ENCODE measurements around the gene RPH3AL. TPM values are rescaled to one million over a fixed set of nuclear protein-coding genes. Genes with fewer than 3 reads are reported as not detected.

Gene RPH3AL, protein sequence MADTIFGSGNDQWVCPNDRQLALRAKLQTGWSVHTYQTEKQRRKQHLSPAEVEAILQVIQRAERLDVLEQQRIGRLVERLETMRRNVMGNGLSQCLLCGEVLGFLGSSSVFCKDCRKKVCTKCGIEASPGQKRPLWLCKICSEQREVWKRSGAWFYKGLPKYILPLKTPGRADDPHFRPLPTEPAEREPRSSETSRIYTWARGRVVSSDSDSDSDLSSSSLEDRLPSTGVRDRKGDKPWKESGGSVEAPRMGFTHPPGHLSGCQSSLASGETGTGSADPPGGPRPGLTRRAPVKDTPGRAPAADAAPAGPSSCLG
- 0.80 and 3.0 TPM in 2 replicates for total RNA-seq

DNA sequence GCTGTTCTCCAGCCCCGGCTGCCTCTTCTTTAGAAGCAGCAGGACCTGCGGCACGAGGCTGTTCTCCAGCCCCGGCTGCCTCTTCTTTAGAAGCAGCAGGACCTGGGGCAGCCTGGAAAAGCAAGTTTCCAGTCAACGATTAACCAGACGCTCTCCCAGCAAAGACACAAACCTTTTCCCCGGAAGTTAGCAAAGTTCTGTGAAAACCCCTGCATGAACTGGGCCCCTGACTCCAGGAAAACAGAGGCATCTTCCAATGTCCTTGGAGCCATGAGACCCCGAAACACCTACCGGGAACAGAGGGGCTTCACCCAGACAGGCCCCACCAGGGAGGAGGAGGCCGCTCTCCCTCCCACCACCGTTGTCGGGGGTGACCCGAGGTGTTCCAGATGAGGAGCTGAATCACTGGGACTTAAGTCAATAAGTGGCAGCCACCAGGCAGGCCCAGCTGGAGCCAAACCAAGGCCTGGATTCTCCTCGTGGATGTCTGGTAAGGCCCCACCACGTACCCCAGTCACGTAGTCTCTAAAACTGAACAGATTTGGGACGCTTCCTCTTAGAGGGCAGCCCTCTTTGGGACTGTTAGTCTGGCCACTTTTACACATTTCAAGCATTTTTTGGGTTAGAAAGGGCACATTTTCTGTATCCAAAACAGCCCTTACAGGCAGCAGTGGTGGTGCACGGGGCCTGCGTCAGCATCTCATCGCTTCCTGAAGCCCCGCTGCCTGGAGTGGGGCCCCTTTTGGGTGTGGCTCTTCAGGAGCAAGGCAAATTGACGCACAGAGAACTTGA, at the start of gene RPH3AL:
TSS of gene RPH3AL (minus strand) at position 387 of the 792 bp plus-strand sequence. CDS start 25,264 bp downstream, outside the sequence.

DNA sequence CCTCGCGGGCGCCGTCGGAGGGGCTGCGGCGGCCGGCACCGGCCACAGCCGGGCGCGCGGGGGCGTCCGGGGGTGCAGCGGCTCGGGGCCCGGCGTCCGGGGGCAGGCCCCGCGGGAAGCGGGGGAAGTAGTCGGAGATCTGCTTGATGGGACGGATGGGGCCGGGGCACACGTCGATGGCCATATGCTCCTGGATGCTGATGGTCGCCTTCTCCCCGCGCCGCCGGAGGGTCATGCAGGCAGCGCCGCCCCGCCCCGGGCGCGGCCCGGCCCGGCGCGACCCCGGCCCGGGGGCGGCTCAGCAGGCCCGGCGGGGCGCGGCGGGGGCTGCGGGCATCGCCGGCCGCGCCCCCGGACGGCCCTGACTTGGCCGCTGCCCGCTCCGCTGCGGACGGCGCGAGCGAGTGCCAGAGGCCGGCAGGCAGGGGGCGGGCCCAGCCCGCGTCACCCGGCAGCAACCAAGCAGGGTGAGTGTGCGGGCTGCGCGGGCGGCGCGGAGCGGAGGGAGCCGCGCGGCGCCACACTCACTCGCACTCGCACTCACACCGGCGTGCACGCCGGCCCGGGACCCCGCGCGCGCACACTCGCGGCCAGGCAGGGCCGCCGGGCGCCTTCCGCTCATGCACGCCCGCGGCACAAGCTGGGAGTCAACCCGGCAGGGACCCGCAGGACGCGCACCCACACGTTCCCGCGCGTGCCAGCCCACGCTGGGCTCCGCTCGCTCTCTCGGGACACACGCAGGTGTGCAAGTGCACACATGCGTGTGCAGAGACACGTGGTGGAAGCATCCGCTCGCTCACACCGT, 171.2 kb downstream of the RPH3AL start, which contains the start of gene DOC2B:
TSS of gene DOC2B (minus strand) at position 406 of the 805 bp plus-strand sequence. CDS start at position 235, 171 bp downstream.

Other genes with a start within 250 kb of the RPH3AL start
- not detected in 2 replicates for gene SCGB1C2, start 215.2 kb downstream of the RPH3AL start, total RNA-seq
- gene DOC2B, start 171.2 kb downstream of the RPH3AL start, total RNA-seq, result not detected in 2 replicates
- 16.0 and 30.3 TPM in 2 replicates for gene RFLNB, start 93.1 kb upstream of the RPH3AL start, total RNA-seq

All from epithelial cell of alveolus of lung (primary cell).